GM19397 (cell line): ENCODE results near the gene TAF9B.
"Not testable (repeated sequence)": the region's sequence is repeated elsewhere in the genome, so short reads cannot be mapped to it uniquely, and the experiment has no call there.

Source experiments
- ATAC-seq: cut with Tn5 transposase; IDR thresholded peaks from one replicate; pipeline ENCODE4 v1.9.1; 2021; ENCODE audit warnings: mild to moderate bottlenecking, moderate library complexity; ENCODE audit not compliant: unreplicated experiment

Gene TAF9B

DNA sequence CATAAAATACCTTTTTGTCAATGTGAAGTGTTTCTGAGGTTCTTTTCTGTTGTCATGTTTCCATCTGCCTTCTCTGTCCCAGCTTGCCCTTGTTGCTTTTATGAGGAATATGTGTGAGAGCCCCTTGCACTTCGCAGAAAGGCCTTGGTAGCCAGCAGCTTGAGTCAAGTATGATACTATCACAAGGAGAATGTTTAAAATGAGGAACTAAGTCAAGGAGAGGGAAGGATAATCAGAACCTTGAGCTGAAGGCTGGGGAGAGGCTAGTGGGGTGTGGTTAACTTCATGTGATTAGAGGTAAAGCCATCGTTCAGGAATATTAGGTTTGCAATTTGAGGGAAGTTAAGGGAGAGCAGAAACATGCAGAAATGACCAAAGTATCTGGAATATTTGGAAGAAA lies 22.7 kb downstream of the TAF9B start:
- ATAC-seq, result no peak

- ATAC-seq, result no peak
These were observed 23.1 kb downstream of the TAF9B start for GRCh38 chrX:78116365-78116764.

DNA sequence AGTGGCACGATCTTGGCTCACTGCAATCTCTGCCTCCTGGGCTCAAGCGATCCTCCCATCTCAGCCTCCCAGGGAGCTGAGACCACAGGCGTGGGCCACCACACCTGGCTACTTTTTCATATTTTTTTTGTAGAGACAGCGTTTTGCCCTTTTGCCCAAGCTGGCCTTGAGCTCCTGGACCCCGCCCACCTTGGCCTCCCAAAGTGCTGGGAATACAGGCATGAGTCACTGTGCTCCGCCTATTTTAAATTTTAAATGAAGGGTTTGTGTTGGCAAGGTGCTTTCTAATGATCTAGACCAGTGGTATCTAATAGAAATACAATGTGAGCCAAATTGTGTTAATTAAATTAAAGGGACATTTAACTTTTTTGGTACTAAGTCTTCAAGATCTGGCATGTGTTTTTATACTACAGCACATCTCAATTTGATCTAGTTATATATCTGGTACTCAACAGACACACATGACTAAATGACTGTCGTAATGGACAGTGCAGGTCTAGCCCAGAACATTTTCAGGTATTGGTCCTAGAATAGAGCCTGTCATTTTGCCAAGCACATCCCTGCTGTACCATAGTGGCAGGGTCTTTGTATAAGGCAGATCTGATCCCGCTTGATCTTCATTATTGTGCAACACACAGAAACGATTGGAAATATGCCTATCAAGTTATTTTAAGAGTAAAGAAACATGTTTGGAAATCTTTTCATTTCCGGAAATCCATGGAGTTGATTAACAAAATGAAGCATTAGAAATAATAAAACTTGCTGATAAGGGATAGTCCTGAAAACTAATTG lies 28.1 kb downstream of the TAF9B start:
- ATAC-seq, result no peak

DNA sequence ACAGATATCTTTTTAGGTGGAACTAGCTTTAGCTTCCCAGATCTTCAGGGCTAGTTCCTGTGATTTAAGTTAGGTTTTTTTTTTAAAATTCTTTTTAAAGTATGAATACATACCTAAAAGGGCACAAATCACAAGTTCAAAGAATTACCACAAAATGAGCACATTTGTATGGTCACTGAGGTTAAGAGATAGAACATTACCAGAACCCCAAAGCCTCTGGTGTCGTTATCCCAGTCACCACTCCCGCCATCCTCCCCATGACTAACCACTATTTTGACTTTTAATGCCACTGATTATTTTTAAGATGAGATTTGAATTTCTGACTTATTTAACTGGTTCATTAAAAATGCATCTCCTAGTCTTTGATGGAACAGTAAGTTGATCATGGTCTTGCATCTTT lies 30.0 kb downstream of the TAF9B start:
- ATAC-seq, result no peak

DNA sequence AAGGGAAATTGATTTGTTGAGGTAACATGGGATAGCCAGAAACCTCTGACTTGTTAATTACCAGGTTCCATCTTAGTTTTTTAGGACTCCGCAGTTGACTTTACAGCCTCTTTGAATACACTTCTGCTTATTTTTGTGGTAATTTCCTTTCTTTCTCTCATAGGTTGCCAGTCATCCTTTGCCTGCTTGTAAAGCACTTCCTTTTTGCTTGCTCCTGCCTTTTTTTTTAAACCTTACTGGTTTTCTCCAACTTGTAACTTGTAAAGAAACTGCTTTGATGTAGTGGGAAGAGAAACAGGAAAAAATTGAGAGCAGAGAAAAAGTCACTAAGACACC lies 32.8 kb downstream of the TAF9B start:
- no peak for ATAC-seq

GRCh38 chrX:78105944-78106650 lies 33.4 kb downstream of the TAF9B start:
- ATAC-seq, result no peak

- ATAC-seq, result no peak
These were observed 34.8 kb downstream of the TAF9B start for GRCh38 chrX:78104447-78105176.

DNA sequence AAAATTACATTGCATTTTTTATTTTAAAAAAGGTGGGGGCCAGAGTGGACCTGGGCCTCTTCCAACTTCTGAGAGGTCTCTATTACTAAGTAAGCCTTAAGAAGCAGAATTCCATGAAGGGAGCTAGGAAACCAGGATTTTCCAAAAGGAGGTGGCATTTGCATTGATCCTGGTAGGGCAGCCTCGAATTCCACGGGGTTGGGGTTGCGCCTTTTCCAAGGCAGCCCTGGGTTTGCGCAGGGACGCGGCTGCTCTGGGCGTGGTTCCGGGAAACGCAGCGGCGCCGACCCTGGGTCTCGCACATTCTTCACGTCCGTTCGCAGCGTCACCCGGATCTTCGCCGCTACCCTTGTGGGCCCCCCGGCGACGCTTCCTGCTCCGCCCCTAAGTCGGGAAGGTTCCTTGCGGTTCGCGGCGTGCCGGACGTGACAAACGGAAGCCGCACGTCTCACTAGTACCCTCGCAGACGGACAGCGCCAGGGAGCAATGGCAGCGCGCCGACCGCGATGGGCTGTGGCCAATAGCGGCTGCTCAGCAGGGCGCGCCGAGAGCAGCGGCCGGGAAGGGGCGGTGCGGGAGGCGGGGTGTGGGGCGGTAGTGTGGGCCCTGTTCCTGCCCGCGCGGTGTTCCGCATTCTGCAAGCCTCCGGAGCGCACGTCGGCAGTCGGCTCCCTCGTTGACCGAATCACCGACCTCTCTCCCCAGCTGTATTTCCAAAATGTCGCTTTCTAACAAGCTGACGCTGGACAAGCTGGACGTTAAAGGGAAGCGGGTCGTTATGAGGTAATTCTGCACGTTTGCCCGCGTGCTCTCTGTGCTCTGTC lies 35.6 kb downstream of the TAF9B start, which contains the start of gene PGK1:
Gene PGK1, plus strand, starts transcription at position 626 of the 824 bp plus-strand sequence. Its CDS starts 93 bp downstream, at position 719.
- ATAC-seq, result peak; percentile 98

- ATAC-seq, result no peak
These were observed 36.3 kb downstream of the TAF9B start for GRCh38 chrX:78103001-78103622.

- no peak for ATAC-seq
These were observed 37.4 kb downstream of the TAF9B start for GRCh38 chrX:78102091-78102490.

- no peak for ATAC-seq
These were observed 41.3 kb downstream of the TAF9B start for GRCh38 chrX:78098108-78098507.

DNA sequence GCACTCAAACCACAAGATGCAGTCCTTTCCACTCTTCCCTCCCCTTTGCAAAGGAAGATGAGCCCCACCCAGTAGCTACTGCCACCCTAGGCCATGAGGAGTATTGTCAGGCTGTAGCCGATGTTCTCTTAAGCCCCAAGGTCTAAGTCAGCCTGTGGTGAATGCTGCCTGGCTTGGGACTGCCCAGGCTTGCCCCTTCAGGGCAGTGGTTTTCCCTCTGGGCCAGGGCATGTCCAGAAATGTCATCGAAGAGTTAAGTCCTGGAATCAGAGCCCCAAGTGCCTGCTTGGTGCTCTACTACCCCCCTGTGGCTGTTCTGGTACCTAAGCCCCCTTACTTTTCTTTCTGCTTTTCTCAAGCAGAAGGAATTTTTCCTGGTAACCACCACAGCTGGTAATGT lies 47.2 kb downstream of the TAF9B start:
- peak; percentile 71 for ATAC-seq

GRCh38 chrX:78081413-78081812 lies 58.0 kb downstream of the TAF9B start:
- ATAC-seq, result not testable (repeated sequence)
